NT2/D1 (cell line): ENCODE data around the gene FFAR2.

ENCODE experiments used
- DNase-seq: peaks from one replicate; pipeline ENCODE4 v3.0.0-alpha.2; 2011; ENCODE audit warnings: low read depth, low spot score
- H3K27me3 ChIP-seq: 2 replicates; pipeline ENCODE4 v1.6.0; 2011; ENCODE audit warnings: mild to moderate bottlenecking; ENCODE audit not compliant: insufficient read length, insufficient read depth
- H3K36me3 ChIP-seq: 2 replicates; pipeline ENCODE4 v1.6.1; 2011; ENCODE audit warnings: mild to moderate bottlenecking, low read length, mixed read lengths; ENCODE audit not compliant: insufficient read depth, insufficient read length
- H3K4me1 ChIP-seq: 2 replicates; pipeline ENCODE4 v1.5.1; 2011; ENCODE audit not compliant: insufficient read depth, insufficient read length
- H3K4me3 ChIP-seq: 2 replicates; pipeline ENCODE4 v1.5.1; 2011; ENCODE audit warnings: low read depth; ENCODE audit not compliant: insufficient read length
- H3K9ac ChIP-seq: 2 replicates; pipeline ENCODE4 v1.6.0; 2011; ENCODE audit warnings: low read depth; ENCODE audit not compliant: insufficient read length
- H3K9me3 ChIP-seq: 2 replicates; pipeline ENCODE4 v1.5.1; 2011; ENCODE audit warnings: mild to moderate bottlenecking, low read length; ENCODE audit not compliant: insufficient read depth
- SUZ12 ChIP-seq: IDR thresholded peaks from 2 replicates; pipeline ENCODE4 v1.6.1; 2011; ENCODE audit not compliant: insufficient read length, insufficient read depth; ENCODE audit errors: extremely low read depth
- YY1 ChIP-seq: IDR thresholded peaks from 2 replicates; pipeline ENCODE4 v1.6.1; 2011; ENCODE audit not compliant: insufficient read length, insufficient read depth
- ZNF274 ChIP-seq: IDR thresholded peaks from 2 replicates; pipeline ENCODE4 v1.6.1; 2011; ENCODE audit warnings: mild to moderate bottlenecking, low read depth, low read length

Gene FFAR2

DNA sequence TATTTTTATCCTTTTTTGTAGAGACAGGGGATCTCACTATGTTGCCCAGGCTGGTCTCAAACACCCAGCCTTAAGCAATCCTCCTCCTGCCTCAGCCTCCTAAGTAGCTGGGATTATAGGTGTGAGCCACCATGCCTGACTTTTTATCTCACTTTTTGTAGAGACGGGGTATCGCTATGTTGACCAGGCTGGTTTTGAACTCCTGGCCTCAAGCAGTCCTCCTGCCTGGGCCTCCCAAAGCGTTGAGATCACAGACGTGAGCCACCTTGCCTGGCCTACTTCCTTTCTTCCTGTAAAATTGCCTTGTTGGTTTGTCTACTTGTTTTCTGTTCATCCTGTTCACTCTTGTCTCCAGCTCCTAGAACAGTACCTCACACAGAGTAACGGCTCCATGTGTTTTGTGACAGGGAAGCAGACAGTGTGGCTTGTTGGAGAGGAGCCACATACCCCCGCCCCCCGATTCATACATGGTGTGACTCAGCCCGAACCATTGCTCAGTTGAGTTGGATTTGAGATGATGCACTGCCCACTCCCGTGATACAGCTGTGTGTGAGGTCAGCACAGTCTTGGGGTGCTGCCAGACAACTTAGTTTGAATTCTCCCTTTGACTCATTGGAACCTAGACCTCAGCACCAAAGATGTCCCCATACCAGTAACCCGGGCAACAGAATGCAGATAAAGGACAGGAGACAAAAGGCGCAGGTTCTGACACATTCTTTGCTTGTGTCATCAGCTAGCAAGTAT is 43.0 kb upstream of the FFAR2 start:
- Histone ChIP-seq H3K36me3 (no peaks in the 10 kb centered on the region), H3K9ac (no peak overlapping the region), H3K27me3 (no peaks in the 10 kb centered on the region), H3K4me3 (no peak overlapping the region), H3K9me3 (no peaks in the 10 kb centered on the region), H3K4me1 (peaks cover 6% of the 10 kb centered on the region)
- TF ChIP-seq YY1 (no peak), SUZ12 (no peak), ZNF274 (no peak)
- peak; percentile 70 for DNase-seq

DNA sequence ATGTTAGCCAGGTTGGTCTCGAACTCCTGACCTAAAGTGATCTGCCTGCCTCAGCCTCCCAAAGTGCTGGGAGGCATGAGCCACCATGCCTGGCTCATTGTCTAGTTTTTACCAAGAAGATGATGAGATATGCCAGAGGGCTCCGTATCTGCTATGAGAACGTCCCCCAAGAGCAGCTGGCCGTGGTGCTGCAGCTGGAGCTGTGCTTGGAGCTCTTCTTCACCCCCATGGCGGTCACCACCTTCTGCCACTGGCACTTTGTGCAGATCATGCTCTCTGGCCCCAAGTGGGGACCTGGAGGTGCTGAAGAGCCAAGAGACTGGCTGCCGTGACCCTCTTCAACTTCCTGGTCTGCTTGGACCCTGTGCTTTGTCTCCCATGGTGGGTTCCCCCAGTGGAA is 40.4 kb upstream of the FFAR2 start:
- Histone ChIP-seq H3K4me1 (peaks cover 6% of the 10 kb centered on the region), H3K9me3 (no peaks in the 10 kb centered on the region), H3K9ac (no peak overlapping the region), H3K36me3 (no peaks in the 10 kb centered on the region), H3K4me3 (no peak overlapping the region), H3K27me3 (no peaks in the 10 kb centered on the region)
- TF ChIP-seq ZNF274, result no peak
- TF ChIP-seq YY1, result no peak
- TF ChIP-seq SUZ12, result no peak
- no peak for DNase-seq

DNA sequence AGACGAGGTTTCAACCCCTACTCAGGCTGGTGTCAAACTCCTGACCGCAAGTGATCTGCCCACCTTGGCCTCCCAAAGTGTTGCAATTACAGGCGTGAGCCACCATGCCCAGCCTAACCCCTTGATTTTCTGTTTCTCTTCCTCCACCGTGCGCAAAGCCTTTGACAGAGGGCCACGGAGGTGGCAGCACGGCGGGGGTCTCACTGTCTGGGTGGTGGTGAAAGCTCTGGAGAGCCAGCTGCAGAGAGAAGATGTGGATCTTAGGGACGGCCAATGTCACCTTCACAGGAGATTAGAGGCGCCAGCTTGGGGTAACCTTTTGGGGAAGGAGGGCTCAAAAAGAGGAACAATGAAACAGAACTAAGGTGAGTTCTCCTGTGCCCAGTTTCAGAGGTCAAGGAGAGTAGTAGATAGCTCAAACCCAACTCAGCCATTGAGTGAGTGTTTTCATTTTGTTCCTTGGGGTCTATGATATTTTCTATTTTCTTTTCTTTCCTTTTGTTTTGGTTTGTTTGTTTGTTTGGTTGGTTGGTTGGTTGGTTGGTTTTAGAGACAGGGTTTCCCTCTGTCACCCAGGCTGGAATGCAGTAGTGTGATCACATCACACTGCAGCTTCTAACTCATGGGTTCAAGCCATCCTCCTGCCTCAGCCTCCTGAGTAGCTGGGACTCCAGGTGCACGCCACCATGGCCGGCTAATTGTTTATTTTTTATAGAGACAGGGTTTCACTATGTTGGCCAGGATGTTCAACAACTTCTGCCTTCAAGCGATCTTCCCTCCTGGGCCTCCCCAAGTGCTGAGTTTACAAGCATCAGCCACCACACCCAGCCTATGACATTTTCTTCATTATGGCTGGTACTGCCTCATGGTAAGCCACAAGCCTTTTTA is 39.5 kb upstream of the FFAR2 start:
- no peak for DNase-seq
- H3K9me3 ChIP-seq, result no peaks in the 10 kb centered on the region
- TF ChIP-seq SUZ12 (no peak), ZNF274 (no peak), YY1 (no peak)
- H3K4me3 ChIP-seq, result no peak overlapping the region
- no peaks in the 10 kb centered on the region for H3K27me3 ChIP-seq
- H3K9ac ChIP-seq, result no peak overlapping the region
- H3K4me1 ChIP-seq, result peaks cover 4% of the 10 kb centered on the region
- H3K36me3 ChIP-seq, result no peaks in the 10 kb centered on the region

DNA sequence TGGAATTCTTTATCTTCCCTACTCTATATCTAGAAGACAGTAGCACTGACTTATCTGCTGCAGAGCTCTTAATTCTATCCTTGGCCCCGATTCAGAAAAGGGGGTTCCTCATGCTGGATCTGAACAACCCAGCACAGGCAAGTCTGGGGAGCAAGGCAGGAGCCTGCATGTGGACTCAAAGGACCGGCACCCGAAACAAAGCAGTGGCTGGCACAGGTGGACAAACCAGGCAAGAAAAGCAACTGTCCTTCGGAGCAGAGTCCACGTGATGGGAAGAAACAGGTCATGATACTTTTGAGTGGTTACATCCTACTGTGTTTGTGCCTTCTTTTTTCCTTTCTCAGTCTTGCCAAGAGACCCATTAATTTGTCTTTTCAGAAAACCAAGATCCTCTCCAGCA is 38.9 kb upstream of the FFAR2 start:
- no peak for DNase-seq
- TF ChIP-seq YY1, result no peak
- no peak for TF ChIP-seq SUZ12
- no peak for TF ChIP-seq ZNF274
- no peaks in the 10 kb centered on the region for H3K27me3 ChIP-seq
- H3K4me1 ChIP-seq, result peaks cover 4% of the 10 kb centered on the region
- H3K4me3 ChIP-seq, result no peak overlapping the region
- H3K9ac ChIP-seq, result no peak overlapping the region
- H3K9me3 ChIP-seq, result no peaks in the 10 kb centered on the region
- H3K36me3 ChIP-seq, result no peaks in the 10 kb centered on the region

DNA sequence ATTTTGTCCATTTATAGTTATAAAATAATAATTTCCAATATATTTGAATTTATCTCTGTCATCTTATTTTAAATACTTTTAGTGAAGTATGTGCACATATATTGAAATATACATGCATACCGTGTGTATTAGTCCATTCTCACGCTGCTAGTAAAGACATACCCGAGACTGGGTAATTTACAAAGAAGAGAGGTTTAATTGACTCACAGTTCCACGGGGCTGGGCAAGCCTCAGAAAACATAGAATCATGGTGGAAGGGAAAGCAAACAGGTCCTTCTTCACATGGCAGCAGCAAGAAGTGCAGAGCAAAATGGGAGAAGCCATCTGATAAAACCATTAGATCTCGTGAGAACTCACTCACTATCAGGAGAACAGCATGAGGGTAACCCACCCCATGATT is 37.6 kb upstream of the FFAR2 start:
- Histone ChIP-seq H3K36me3 (no peaks in the 10 kb centered on the region), H3K9ac (no peak overlapping the region), H3K9me3 (no peaks in the 10 kb centered on the region), H3K27me3 (no peaks in the 10 kb centered on the region), H3K4me3 (no peak overlapping the region), H3K4me1 (no peaks in the 10 kb centered on the region)
- no peak for DNase-seq
- TF ChIP-seq YY1, result no peak
- no peak for TF ChIP-seq SUZ12
- TF ChIP-seq ZNF274, result no peak

DNA sequence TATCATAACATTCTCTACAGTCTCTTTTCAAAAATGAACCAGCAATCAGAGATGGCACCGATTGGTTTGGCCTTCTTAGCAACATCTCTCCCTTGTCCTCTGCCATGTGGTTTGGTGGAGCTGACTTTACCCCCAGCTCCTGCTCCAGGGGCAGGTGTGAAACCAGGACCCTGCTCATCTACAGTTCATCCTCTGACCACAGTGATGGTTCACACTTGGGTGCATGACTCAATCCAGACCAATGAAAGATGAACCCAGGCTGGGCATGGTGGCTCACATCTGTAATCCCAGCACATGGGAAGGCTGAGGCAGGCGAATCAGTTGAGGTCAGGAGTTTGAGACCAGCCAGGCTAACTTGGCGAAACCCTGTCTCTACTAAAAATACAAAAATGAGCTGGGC is 33.6 kb upstream of the FFAR2 start:
- H3K9ac ChIP-seq, result no peak overlapping the region
- no peaks in the 10 kb centered on the region for H3K36me3 ChIP-seq
- no peak for TF ChIP-seq ZNF274
- no peak for TF ChIP-seq SUZ12
- no peak for TF ChIP-seq YY1
- H3K4me3 ChIP-seq, result no peak overlapping the region
- no peaks in the 10 kb centered on the region for H3K4me1 ChIP-seq
- H3K27me3 ChIP-seq, result peaks cover 4% of the 10 kb centered on the region
- DNase-seq, result no peak
- no peaks in the 10 kb centered on the region for H3K9me3 ChIP-seq

DNA sequence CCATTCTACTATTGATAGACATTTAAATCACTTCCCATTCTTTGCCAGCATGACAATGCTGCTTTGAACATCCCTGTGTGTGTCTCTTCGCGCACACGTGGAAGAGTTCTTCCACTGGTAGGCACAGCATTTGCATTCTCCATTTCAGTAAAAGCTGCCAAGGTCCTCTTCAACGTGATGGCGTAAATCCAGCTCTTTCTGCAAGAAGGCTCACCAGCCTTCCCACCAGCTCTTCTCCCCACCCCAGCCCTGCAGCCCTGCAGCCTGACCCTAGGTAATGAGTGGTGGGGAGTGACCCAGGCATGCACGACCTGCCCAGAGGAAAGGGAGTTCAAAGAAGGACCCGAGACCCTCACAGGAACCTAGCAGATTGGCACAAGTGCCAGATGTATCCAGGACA is 31.7 kb upstream of the FFAR2 start:
- Histone ChIP-seq H3K9ac (no peak overlapping the region), H3K9me3 (no peaks in the 10 kb centered on the region), H3K27me3 (peaks cover 4% of the 10 kb centered on the region), H3K36me3 (no peaks in the 10 kb centered on the region), H3K4me1 (no peaks in the 10 kb centered on the region), H3K4me3 (no peak overlapping the region)
- DNase-seq, result no peak
- TF ChIP-seq YY1, result no peak
- no peak for TF ChIP-seq ZNF274
- TF ChIP-seq SUZ12, result no peak

DNA sequence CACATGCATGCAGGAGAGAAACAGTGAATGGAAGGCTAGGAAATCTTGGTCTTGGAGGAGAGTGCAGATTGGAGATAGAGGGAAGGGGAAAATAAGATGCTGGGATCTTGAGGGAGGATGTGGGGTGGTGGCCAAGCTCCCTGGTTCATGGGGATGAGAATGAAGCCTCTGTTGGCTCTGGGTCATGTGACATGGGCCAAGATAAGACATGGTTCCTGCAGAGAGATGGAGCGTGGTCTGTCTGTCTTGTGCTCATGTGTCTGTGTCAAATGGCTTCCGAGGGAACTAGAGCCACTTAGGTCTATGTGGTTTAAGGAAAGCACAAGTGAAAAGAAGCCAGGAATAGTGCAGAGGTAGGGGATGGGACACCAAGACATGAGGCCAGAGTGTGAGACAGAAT is 30.8 kb upstream of the FFAR2 start:
- Histone ChIP-seq H3K4me1 (no peaks in the 10 kb centered on the region), H3K36me3 (no peaks in the 10 kb centered on the region), H3K4me3 (no peak overlapping the region), H3K9ac (no peak overlapping the region), H3K27me3 (peaks cover 4% of the 10 kb centered on the region), H3K9me3 (no peaks in the 10 kb centered on the region)
- DNase-seq, result no peak
- TF ChIP-seq ZNF274 (no peak), YY1 (no peak), SUZ12 (no peak)
